ENCODE results near the gene SMURF1. TPM values are rescaled to one million over a fixed set of nuclear protein-coding genes. Genes with fewer than 3 reads are reported as not detected.
A peak's percentile ranks its signal among the peaks of the same experiment; 100 is the strongest.

SMURF1 gene
- total RNA-seq, 1 donor = 23.5 TPM

DNA sequence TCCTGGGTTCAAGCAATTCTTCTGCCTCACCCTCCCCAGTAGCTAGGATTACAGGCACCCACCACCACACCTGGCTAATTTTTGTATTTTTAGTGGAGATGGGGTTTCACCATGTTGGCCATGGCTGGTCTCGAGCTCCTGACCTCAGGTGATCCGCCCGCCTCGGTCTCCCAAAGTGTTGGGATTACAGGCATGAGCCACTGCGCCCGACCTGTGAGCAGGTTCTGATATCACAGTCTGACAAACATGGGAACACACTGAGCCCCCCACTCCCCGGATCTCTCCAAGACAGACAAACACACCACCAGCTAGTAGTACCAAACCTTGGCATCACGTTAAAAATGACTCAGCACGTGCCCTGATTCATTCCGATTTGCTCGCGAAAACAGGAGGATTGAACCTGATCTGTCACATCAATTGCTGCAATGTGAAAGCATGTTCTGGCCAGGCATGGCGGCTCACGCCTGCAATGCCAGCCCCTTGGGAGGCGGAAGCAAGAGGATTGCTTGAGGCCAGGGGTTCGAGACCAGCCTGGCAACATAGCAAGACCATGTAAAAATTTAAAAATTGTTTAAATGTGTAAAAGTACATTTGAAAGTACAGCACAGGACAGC is 106.5 kb downstream of the SMURF1 start:
- Histone ChIP-seq H3K9me3 (ENCODE audit: low read depth, low read length) (no peaks in the 10 kb centered on the region), H3K27me3 (ENCODE audit: insufficient read depth, low read length) (no peaks in the 10 kb centered on the region), H4K20me1 (ENCODE audit: insufficient read depth, low read length) (peaks cover 13% of the 10 kb centered on the region), H3K4me3 (ENCODE audit: insufficient read depth, low read length) (no peak overlapping the region), H3K79me2 (ENCODE audit: insufficient read depth, low read length) (peaks cover 11% of the 10 kb centered on the region), H3K4me1 (ENCODE audit: insufficient read depth, low read length) (peaks cover 11% of the 10 kb centered on the region), H3K36me3 (ENCODE audit: insufficient read depth, low read length) (peaks cover 79% of the 10 kb centered on the region), H2AFZ (ENCODE audit: low read length) (no peak overlapping the region), H3K4me2 (ENCODE audit: insufficient read depth, low read length) (no peak overlapping the region), H3K27ac (ENCODE audit: low read depth, low read length) (no peak overlapping the region)
- DNase-seq (ENCODE audit: insufficient read length, low spot score, missing footprints) = no peak
- no peak for TF ChIP-seq CTCF (IDR thresholded peaks at IDR 0.05; ENCODE audit: extremely low read depth, low read depth, low read length)

DNA sequence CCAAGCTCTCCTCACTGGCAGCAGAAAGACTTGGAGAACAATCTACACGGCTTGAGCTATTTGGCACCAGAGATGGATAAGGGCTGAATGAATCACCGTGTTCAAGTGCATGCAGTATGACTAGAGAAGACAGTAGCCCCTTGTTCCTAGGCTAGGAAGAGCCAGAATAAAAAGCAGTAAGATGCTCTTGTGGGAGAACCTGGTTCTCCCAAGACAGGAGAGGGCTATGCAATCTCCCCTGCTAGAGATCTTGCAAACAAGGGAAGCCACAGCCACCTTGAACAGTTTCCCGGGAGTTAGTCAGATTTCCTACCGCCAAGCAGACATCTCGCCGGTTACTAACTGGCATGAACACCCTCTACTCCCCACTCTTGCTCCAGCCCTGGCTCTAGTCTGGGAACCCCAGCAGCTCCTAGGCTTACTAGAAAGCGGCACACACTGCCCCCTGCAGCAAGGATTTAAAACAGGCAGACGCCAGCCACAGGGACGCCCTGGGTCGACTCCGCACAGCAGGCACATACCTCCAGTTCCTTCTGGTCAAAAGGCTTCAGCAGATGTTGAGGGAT is 107.3 kb downstream of the SMURF1 start:
- peak; percentile 47 for TF ChIP-seq CTCF (IDR thresholded peaks at IDR 0.05; ENCODE audit: extremely low read depth, low read depth, low read length)
- peaks cover 9% of the 10 kb centered on the region for H3K79me2 ChIP-seq (ENCODE audit: insufficient read depth, low read length)
- no peaks in the 10 kb centered on the region for H3K27me3 ChIP-seq (ENCODE audit: insufficient read depth, low read length)
- H3K27ac ChIP-seq (ENCODE audit: low read depth, low read length) = no peak overlapping the region
- no peak overlapping the region for H3K4me2 ChIP-seq (ENCODE audit: insufficient read depth, low read length)
- H3K4me3 ChIP-seq (ENCODE audit: insufficient read depth, low read length) = no peak overlapping the region
- H4K20me1 ChIP-seq (ENCODE audit: insufficient read depth, low read length) = peaks cover 13% of the 10 kb centered on the region
- H3K36me3 ChIP-seq (ENCODE audit: insufficient read depth, low read length) = peaks cover 84% of the 10 kb centered on the region
- H3K9me3 ChIP-seq (ENCODE audit: low read depth, low read length) = no peaks in the 10 kb centered on the region
- peaks cover 12% of the 10 kb centered on the region for H3K4me1 ChIP-seq (ENCODE audit: insufficient read depth, low read length)
- DNase-seq (ENCODE audit: insufficient read length, low spot score, missing footprints) = peak; percentile 94
- no peak overlapping the region for H2AFZ ChIP-seq (ENCODE audit: low read length)

DNA sequence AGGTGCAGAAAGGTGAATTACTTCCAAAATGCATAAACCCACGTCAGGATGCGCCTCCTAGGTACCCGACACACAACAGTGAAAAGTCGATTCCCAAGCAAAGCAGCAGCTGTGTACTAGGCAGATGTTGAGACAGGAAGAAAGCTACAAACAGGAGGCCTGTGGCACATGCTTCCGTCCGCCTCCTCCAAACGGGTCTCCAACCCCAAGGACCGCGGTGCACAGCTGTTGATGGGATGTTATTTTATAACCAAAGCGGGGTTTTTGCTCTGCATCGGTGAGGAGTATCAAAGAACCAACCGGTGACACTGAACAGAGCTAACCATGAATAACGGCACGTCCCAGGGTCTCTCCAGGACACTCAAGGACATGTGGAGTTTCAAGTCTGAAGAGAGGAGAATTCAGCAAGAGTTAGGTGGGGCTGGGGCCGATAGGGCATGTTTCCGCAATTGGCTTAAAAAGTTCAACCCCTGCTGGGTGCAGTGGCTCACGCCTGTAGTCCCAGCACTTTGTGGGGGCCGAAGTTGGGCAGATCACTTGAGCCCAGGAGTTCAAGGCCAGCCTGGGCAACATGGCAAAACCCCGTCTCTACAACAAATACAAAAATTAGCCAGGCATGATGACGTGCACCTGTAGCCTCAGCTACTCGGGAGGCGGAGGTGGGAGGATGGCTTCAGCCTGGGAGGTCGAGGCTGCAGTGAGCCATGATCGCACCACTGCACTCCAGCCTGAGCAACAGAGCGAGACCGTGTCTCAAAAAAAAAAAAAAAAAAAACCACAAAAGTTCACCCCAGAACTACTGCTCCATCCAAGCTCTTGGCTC is 108.0 kb downstream of the SMURF1 start:
- no peak for DNase-seq (ENCODE audit: insufficient read length, low spot score, missing footprints)
- Histone ChIP-seq H3K36me3 (ENCODE audit: insufficient read depth, low read length) (peaks cover 87% of the 10 kb centered on the region), H3K4me1 (ENCODE audit: insufficient read depth, low read length) (peaks cover 11% of the 10 kb centered on the region), H4K20me1 (ENCODE audit: insufficient read depth, low read length) (peaks cover 10% of the 10 kb centered on the region), H3K79me2 (ENCODE audit: insufficient read depth, low read length) (peaks cover 9% of the 10 kb centered on the region), H3K4me3 (ENCODE audit: insufficient read depth, low read length) (no peak overlapping the region), H3K4me2 (ENCODE audit: insufficient read depth, low read length) (no peak overlapping the region), H2AFZ (ENCODE audit: low read length) (no peak overlapping the region), H3K27me3 (ENCODE audit: insufficient read depth, low read length) (no peaks in the 10 kb centered on the region), H3K27ac (ENCODE audit: low read depth, low read length) (no peak overlapping the region), H3K9me3 (ENCODE audit: low read depth, low read length) (no peaks in the 10 kb centered on the region)
- no peak for TF ChIP-seq CTCF (IDR thresholded peaks at IDR 0.05; ENCODE audit: extremely low read depth, low read depth, low read length)
